Stimulated activated naive CD4-positive, alpha-beta T cell (primary cell): ENCODE results near the gene WHAMM.
"Not testable (repeated sequence)": the region's sequence is repeated elsewhere in the genome, so short reads cannot be mapped to it uniquely, and the experiment has no call there.

Experiments
- DNase-seq, 6 experiments: peaks; one replicate each; lab custom pipeline; 2025; lab: John Stamatoyannopoulos, UW

The WHAMM gene

DNA sequence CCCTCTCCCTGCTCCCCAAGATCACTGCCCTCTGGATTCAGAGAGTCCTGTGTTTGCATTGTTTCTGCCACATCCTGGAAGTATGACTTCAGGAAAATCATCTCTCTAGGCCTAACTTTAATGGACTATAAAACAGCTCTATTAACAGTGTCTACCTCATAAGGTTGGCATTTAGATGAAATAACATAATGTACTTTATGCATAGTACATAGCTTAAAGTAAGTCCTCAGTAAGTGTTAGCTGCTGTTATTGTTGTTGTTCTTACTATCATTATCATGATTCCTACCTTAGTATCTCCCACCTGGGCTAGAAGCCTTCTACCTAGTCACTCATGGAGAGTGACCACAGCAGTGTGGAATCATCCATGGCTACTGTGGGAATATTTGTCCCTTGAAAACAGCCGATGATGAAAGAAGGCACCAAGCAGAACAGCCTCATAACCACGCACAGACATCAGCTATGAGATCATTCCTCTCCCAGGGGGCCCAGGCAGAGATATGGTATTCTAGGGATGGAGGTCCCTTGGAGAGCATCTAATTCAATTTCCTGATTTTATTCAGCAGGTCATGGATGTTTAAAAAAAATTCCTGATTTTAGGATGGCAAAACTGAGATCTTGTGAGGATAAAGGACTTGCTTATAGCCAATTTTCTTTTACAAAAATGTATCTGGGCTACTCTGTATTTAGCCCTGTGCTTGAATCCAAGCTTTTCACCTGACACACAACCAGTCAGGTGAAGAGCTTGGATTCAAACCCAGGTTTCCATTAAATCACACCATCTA is 5.4 kb upstream of the WHAMM start:
- no peak for DNase-seq

DNA sequence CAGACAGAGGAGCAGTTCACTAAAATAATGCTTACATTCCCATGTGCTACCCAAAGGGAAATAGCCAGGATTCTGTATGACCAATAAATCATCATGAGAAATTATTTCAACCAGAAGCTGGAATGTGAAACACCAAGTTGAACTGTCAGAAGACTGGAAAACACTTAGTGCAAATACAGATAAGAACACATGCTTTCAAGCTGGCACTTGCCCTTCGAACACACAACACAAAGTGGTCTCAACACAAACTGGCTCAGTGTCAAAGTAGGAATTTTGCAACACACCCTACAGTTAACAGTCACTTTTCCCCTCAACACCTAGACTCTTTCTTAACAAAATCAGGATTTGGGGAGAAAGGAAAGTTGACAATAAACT is 4.9 kb upstream of the WHAMM start:
- DNase-seq = no peak

DNA sequence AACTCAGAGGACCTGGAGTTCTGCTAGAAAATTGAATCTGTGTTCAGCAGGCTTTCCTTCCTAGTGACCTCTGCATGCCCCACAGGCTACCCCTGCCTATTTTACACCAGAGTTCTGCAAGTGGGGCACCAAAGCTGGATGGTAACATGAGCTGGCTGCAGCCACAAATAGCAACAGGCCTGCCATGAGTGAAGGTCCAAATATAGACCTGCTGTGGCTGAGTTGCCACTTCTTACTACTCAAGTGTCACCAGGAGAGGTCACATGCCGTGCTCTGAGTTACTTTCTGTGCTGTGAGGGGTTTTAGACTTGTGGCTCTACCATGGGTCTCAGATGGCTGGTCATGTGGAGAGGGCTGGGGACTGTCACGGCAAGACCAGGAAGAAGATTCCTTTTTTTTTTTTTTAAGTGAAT is 3.4 kb upstream of the WHAMM start, which contains the start of gene FSD2:
FSD2 (minus strand) TSS at position 76 of the 413 bp plus-strand sequence. CDS start 18,679 bp downstream, outside the sequence.
- no peak for DNase-seq

DNA sequence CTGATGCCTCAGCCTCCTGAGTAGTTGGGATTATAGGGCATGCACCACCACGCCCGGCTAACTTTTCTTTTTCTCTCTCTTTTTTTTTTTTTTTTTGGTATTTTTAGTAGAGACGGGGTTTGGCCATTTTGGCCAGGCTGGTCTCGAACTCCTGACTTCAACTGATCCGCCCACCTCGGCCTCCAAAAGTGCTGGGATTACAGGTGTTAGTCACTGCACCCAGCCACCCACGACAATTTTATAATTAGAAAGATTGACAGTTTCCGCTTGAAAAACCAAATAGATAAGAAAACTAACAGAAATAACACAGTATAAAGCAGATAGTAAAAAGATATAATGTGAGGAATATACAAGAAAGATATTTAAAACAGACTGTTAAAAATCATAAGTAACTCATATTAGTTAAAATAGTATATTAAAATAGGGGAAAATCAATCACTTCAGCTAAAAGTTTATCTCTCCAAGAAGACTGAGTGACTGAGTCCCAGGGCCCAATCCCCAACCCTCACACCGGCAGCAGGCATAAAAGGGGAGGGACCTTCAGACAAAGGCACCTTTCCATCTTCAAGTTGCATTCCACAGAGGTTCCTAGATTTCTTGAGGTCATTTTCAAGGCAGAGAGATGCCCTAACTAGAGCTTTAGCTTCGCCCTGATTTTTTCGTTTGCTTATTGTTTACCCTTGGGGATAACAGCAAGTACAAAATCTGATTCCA is 1.4 kb upstream of the WHAMM start:
- DNase-seq = no peak

DNA sequence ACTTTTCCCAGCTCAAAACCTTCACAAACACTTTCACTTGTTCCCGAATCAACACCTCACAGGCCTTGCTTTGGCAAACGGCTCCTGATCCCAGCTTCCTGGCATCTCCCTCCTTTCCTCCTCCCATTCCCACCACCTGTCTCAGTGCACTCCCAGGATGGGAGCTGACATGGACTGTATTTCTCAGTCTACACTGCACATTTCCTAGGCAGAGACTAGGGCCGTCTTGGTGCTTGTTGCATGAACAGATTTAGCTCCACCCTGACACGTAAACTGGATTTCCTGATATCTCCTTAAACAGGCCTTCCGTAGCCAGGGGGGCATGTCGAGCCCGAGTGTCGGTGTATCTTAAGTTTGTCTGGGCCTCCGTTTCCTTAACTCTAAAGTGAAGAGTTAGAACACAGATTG is 790 bp upstream of the WHAMM start:
- DNase-seq = no peak

DNA sequence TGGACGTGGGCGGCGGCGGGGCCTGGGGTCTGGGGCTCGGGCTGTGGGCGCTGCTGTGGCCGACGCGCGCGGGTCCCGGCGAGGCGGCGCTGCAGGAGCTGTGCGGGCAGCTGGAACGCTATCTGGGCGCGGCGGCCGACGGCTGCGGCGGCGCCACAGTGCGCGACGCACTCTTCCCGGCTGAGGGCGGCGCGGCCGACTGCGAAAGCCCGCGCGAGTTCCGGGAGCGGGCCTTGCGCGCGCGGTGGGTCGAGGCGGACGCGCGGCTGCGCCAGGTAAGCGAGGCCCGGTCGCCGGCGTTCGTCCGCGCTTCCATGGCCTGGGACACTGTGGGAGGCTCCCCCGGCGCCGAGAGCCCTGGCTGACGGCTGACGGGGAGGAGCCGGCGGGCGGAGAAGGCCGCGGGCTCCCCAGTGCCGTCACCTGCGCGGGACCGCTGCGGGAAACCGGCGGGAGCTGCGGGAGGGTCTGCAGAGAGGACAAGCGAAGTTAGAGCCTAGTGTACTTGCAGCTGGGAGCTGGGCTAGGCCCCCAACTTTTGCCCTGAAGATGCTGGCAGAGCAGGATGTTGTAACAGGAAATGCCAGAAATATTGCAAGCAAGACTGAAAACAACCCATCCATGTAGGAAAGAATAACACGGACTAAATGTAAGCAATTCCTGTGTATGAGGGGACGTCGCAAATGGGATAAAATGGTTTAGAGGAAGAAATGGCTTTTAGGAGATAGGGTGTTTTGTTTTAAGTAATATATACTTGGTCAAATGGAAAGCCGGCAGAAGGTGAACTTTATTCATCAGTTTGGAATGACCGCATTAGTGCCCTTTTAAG is 847 bp downstream of the WHAMM start:
- DNase-seq = peak; percentile 8 to 65 (median 44)

DNA sequence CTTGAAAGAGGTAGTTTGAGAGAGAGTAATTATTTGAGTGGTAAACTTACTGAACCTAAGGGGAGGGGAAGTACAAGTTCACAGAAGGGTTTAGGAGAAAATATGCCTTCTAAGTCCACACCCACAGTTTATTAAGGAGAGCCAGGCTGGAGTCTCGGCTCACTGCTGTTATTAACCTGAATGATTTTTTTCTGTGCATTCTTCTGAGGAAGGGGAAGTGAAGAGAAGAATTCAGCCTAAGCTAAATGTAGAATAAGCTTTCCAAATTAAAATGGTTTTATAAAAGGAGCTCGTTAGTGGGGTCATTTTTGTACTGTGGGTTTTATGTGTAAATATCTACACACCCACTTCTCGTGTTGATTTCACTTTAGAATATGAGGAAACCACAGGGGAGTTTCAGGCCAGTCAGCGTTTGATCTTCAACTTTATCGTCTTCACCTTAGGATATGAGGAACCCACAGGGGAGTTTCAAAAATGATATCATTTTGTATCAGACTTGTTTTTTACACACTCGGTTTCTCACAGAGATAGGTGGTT is 1.5 kb downstream of the WHAMM start:
- DNase-seq = peak in 5 of 6 experiments; percentile 47 to 71 (median 54)

DNA sequence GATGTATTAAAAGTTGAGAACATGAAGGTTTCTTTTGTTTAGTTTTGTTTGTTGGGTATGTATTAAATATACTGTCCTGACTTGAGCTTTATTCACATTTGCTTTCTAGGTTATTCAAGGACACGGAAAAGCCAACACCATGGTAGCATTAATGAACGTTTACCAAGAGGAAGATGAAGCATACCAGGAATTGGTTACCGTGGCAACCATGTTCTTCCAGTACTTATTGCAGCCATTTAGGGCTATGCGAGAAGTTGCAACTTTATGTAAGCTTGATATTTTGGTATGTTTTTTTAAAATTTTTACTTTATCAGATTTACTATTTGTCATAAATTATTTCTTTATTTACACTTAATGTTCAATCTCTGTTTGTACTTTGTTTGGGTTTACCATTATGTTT is 3.6 kb downstream of the WHAMM start:
- no peak for DNase-seq

DNA sequence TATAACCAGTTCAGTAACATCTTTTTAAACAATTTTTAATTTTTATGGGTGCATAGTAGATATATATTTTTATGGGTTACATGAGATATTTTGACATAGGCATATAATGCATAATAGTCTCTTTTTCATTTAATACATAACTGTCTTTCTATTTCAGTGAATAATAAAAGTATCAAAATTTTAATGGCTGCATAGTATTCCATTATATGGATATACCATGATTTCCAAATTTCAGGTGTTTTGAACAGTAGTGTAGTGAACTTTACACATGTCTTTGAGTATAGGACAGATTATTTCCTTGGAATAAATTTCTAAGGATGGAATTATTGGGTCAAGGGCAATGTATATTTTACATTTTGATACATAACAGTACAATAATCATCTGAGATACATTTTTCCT is 10.7 kb downstream of the WHAMM start:
- no peak for DNase-seq

DNA sequence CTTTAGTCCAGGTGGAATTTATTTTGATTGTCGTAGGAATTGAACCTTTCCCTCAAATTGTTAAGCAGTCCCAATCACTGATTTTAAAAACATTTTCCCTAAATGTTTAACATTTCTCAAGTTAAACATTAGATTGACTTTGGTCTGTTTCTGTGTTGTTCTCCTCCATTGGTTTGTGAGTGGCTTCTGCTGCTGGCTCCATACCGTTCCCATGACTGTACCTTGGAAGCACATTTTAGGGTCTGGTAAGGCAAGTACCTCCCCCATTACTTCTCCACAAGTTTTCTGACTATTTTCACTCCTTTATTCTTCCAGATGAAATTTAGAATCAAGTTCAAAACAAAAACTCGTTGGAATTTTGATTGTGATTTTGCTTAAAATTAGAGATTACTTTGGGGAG is 12.0 kb downstream of the WHAMM start:
- DNase-seq = not testable (repeated sequence)

DNA sequence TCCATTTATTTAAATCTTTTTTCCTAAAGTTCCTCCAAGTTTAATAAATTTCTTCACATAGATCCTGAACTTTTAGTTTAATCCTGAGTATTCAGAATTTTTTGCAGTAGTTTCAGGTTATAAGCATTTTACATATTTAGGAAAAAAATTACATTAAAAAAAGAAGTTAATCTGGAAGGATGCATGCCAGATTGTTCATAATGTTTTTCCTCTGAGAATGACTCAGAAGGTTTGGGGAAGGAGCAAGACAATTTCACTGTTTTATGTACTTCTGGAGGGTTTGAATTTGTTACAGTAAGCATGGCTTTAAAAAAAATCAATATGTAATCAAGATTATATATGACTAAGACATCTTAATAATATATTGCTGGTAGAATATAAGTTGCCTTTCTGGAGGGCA is 12.4 kb downstream of the WHAMM start:
- not testable (repeated sequence) for DNase-seq

DNA sequence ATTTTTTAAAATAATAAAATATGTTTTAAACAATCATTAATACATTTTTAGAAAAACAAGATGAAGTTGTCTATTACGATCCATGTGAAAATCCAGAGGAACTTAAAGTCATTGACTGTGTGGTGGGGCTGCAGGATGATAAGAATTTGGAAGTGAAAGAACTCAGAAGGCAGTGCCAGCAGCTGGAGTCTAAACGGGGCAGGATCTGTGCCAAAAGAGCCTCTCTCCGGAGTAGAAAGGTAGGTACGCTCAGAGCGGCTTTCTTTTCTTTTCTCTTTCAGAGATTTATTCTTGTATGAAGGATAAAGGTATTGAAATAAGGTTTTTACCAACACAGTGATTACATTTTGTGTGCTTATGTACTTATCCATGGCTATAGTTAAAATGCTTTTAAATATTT is 13.6 kb downstream of the WHAMM start:
- no peak for DNase-seq

DNA sequence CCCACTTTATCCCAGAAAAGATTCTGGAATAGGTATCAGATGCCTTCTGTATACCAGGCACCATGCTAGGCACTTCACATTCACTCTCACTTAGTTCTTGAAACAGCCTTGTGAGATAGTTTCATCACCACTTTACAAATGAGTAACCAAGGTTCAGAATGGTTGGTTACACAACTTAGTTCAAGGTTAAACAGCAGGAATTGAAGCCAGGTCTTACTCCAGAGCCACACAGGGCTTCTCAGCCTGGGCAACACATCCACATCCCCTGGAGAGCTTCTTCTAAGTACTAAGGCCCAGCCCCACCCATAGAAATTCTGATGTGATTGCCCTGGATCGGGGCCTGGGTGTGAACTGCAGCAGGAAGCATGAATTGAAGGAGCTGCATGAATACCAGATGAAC is 18.6 kb downstream of the WHAMM start:
- DNase-seq = no peak

DNA sequence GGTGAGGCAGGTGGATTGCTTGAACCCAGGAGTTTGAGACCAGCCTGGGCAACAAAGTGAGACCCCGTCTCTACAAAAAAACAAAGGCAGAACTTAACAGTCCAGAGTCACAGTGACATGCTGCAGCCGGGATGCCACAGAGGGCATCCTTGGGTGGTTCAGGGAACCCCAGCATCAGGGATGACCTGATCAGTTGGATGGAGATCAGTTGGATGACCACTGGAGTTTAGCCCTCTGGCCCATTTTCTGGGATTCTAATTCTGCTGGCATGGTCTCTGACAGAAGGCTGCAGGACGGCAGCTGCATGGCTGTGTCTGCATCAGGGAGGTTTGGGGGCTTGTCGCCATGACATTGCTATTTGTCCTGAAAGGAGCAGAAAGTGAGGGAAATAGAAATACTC is 19.8 kb downstream of the WHAMM start:
- no peak for DNase-seq

DNA sequence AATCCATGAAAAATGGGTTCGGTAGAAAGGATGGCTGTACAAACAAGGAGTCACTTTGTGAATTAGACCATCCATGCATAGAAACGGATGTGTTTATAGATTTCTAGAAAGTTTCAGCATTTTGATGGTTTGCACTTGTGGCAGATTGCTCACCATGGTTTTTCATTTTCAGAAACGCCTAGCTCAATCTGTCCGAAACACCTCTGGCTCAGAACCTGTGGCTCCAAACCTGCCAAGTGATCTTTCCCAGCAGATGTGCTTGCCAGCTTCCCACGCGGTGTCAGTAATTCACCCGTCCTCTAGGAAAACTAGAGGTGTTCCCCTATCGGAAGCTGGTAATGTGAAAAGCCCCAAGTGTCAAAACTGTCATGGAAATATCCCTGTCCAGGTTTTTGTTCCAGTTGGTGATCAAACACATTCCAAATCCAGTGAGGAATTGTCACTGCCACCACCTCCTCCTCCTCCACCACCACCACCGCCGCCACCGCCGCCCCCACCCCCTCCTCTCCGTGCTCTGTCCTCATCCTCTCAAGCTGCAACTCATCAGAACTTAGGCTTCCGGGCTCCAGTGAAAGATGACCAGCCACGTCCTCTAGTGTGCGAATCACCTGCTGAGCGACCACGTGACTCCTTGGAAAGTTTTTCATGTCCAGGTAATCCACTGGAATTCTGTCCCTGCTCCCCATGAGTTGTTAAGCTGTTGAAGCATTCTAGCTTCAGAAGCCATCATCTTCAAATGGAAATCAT is 21.2 kb downstream of the WHAMM start:
- no peak for DNase-seq

DNA sequence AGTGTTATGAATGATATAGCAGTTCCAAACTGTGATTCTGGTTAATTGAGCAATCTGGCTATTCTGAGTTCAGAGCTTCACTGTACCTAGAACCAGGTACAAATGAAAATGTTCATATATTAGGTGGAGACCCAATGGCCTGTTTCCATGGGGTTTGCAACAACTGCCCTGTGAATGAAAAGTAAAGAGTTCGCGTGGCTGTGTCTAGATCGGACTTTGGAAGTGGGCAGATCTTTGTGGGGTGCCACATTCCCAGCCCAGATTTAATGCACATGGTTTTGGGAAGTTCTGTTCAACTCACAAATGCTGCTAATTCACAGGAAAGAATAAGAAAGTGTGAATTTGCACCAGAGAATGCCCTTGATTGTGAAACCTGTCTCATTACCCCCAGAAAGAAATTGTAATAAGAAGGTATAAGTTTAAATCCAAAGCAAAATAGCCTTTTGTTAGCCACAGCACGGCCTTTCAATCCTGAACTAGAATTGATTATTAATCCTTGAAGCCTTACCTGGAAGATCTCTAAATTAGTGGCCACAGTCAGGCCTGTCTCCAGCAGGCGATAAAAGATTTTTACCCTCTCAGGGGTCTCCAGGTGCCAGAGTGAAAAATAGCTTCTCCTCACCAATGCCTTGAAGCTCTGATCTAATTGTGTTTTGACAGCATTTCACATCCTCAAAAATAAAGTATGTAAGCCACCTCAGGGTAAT is 22.6 kb downstream of the WHAMM start:
- no peak for DNase-seq

DNA sequence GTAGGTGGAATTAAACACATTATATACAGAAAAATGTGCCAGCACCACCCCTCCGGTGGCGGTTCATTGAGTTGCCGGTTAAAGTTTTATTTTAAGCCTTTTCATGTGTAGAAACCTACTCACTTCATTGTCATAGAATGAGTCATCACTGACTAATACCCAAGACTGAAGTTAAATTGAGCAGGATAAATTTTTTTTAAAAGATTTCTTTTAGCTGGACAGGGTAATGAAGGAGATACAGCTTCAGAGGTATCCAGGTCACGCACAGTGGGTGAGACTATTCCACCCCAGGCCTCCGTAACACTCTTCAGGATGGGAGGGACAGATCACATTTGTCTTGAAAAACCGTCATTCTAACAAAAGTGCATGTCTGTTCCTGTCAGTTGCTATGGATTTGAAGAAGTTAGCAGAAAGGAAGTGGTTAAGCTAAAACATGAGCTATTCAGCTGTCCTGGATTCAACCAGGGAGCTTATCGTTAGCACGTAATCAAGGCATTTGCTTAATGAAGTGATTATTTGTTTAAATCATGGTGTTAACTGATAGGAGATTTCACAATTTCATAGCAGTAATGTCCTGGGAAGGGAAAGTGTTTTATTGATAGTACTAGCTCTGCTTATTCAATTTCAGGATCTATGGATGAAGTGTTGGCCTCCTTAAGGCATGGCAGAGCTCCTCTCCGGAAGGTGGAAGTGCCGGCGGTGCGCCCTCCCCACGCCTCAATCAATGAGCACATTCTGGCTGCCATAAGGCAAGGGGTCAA is 23.4 kb downstream of the WHAMM start:
- DNase-seq = no peak

DNA sequence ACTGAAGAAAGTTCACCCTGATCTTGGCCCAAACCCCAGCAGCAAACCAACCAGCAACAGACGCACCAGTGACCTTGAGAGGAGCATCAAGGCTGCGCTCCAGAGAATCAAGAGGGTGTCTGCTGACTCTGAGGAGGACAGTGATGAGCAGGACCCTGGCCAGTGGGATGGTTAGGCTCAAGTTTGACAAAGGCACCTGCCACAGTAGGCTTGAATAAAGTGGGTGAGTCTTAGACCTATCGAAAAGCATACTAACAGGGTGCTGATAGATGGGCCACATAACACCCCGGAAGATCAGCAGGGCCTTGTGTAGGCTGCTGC is 23.9 kb downstream of the WHAMM start:
- DNase-seq = no peak

DNA sequence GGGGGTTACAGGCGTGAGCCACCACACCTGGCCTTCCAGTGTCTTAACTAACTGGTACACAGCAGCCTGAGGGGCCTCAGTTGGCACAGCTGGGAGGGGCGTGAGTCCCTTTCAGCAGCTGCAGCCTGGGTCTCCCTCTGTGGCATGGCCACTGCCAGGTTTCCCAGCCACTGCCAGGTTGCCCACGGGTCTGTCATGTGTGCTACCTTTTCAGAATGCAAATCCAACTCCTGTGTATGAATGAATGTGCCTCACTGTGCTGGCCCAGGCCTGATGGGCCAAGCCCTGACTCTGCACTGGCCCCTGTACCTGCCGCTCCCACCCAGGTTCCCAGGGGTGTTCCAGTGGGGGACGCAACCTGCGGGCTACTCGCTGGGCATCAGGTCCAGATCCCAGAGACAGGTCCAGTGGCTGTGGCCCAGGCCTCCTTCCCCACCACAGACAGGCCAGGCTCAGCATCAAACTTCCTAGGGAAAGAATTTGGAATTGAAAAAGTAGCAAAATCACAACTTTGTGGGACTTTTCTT is 26.0 kb downstream of the WHAMM start:
- DNase-seq = no peak

DNA sequence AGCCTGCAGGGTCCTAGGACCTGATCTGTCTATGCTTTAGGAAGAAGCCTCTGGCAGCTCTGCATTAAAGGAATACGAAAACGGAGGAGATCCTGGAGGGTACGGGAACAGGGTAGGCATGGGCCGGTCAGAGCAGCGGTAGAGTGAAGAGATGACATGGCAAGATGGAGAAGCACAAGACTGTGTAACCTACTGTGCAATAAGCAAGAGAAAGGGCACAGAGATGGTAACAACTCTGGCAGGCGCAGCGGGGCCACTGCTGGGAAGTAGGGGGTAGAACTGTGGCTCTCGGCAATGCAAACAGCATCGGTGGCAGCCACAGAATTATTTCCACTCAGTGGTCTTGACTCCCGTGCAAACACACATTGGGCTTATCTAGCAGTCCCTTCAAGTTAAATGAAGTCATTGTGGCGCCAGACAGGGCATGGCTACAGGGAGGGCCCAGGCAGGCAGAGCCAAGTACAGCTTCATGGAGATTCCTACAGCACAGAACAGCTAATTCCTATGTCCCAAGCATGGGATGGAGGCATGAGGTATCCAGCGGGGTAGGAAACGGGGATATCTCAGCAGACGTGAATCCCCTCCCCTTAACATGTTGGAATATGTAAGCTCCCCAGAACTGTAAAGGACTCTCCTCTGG is 28.8 kb downstream of the WHAMM start:
- DNase-seq = no peak
